ENCODE results near the gene TOP2A.

DNA sequence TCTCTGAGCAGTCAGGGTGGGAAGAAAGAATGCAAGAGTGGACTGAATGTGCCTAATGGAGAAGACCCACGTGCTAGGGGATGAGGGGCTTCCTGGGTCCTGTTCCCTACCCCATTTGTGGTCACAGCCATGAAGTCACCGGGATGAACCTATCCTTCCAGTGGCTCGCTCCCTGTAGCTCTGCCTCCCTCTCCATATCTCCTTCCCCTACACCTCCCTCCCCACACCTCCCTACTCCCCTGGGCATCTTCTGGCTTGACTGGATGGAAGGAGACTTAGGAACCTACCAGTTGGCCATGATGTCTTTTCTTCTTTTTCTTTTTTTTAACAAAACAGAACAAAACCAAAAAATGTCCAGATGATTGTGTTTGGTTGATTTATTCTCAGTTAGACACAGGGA, 39.7 kb upstream of the TOP2A start:
- TF ChIP-seq, protein P1, sequence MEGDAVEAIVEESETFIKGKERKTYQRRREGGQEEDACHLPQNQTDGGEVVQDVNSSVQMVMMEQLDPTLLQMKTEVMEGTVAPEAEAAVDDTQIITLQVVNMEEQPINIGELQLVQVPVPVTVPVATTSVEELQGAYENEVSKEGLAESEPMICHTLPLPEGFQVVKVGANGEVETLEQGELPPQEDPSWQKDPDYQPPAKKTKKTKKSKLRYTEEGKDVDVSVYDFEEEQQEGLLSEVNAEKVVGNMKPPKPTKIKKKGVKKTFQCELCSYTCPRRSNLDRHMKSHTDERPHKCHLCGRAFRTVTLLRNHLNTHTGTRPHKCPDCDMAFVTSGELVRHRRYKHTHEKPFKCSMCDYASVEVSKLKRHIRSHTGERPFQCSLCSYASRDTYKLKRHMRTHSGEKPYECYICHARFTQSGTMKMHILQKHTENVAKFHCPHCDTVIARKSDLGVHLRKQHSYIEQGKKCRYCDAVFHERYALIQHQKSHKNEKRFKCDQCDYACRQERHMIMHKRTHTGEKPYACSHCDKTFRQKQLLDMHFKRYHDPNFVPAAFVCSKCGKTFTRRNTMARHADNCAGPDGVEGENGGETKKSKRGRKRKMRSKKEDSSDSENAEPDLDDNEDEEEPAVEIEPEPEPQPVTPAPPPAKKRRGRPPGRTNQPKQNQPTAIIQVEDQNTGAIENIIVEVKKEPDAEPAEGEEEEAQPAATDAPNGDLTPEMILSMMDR (IDR thresholded peaks at IDR 0.05), result no peak
- no peak for TF ChIP-seq POLR2A (IDR thresholded peaks at IDR 0.05)
